ENCODE measurements around the gene INPP4B. TPM values are rescaled to one million over a fixed set of nuclear protein-coding genes. Genes with fewer than 3 reads are reported as not detected.
A peak's percentile ranks its signal among the peaks of the same experiment; 100 is the strongest.

INPP4B gene
- total RNA-seq, 1 donor from 2014 or later = 21.5 TPM

- ATAC-seq = no peak
- no peak for DNase-seq (ENCODE audit: low spot score)
- intact Hi-C loops (cut with DNase I) = no loop called here
Observed at GRCh38 chr4:142121448-142122350, 724.4 kb downstream of the INPP4B start.

- DNase-seq (ENCODE audit: low spot score) = no peak
- no peak for ATAC-seq
- intact Hi-C loops (cut with DNase I) = no loop called here
Observed at GRCh38 chr4:142120921-142121320, 725.2 kb downstream of the INPP4B start.

GRCh38 chr4:142112451-142112850 lies 733.6 kb downstream of the INPP4B start:
- DNase-seq (ENCODE audit: low spot score) (no peak), ATAC-seq (no peak)
- intact Hi-C loops (cut with DNase I) = no loop called here

GRCh38 chr4:142110136-142110535 lies 736.0 kb downstream of the INPP4B start:
- intact Hi-C loops (cut with DNase I) = no loop called here
- DNase-seq (ENCODE audit: low spot score) (no peak), ATAC-seq (no peak)

GRCh38 chr4:142104041-142104440 lies 742.1 kb downstream of the INPP4B start:
- intact Hi-C loops (cut with DNase I) = no loop called here
- DNase-seq (ENCODE audit: low spot score) (no peak), ATAC-seq (no peak)

- DNase-seq (ENCODE audit: low spot score) (no peak), ATAC-seq (no peak)
- intact Hi-C loops (cut with DNase I) = no loop called here
Observed at GRCh38 chr4:142101401-142101800, 744.7 kb downstream of the INPP4B start.

GRCh38 chr4:142100941-142101340 lies 745.2 kb downstream of the INPP4B start:
- DNase-seq (ENCODE audit: low spot score) = no peak
- no peak for ATAC-seq
- intact Hi-C loops (cut with DNase I) = no loop called here

- DNase-seq (ENCODE audit: low spot score) (no peak), ATAC-seq (no peak)
- intact Hi-C loops (cut with DNase I) = no loop called here
Observed at GRCh38 chr4:142098900-142099545, 747.1 kb downstream of the INPP4B start.

GRCh38 chr4:142098380-142098779 lies 747.7 kb downstream of the INPP4B start:
- intact Hi-C loops (cut with DNase I) = no loop called here
- ATAC-seq (no peak), DNase-seq (ENCODE audit: low spot score) (no peak)

- no peak for ATAC-seq
- DNase-seq (ENCODE audit: low spot score) = no peak
- intact Hi-C loops (cut with DNase I) = no loop called here
Observed at GRCh38 chr4:142097015-142097414, 749.1 kb downstream of the INPP4B start.

GRCh38 chr4:142095886-142096605 lies 750.1 kb downstream of the INPP4B start:
- ATAC-seq (no peak), DNase-seq (ENCODE audit: low spot score) (no peak)
- intact Hi-C loops (cut with DNase I) = no loop called here

GRCh38 chr4:142092941-142093340 lies 753.2 kb downstream of the INPP4B start:
- DNase-seq (ENCODE audit: low spot score) (no peak), ATAC-seq (no peak)
- intact Hi-C loops (cut with DNase I) = no loop called here

GRCh38 chr4:142091691-142092182 lies 754.4 kb downstream of the INPP4B start:
- ATAC-seq (peak; percentile 77), DNase-seq (ENCODE audit: low spot score) (no peak)
- intact Hi-C loops (cut with DNase I) = no loop called here

- DNase-seq (ENCODE audit: low spot score) = no peak
- ATAC-seq = peak; percentile 93
- intact Hi-C loops (cut with DNase I) = no loop called here
Observed at GRCh38 chr4:142091085-142091513, 755.0 kb downstream of the INPP4B start.

GRCh38 chr4:142088906-142089305 lies 757.2 kb downstream of the INPP4B start:
- intact Hi-C loops (cut with DNase I) = no loop called here
- DNase-seq (ENCODE audit: low spot score) (no peak), ATAC-seq (no peak)

GRCh38 chr4:142085513-142086292 lies 760.4 kb downstream of the INPP4B start:
- ATAC-seq (no peak), DNase-seq (ENCODE audit: low spot score) (no peak)
- intact Hi-C loops (cut with DNase I) = no loop called here

- ATAC-seq = no peak
- intact Hi-C loops (cut with DNase I) = no loop called here
- DNase-seq (ENCODE audit: low spot score) = no peak
Observed at GRCh38 chr4:142083264-142083663, 762.8 kb downstream of the INPP4B start.

GRCh38 chr4:142081025-142081424 lies 765.1 kb downstream of the INPP4B start:
- intact Hi-C loops (cut with DNase I) = no loop called here
- no peak for DNase-seq (ENCODE audit: low spot score)
- ATAC-seq = no peak

GRCh38 chr4:142079959-142080358 lies 766.1 kb downstream of the INPP4B start:
- intact Hi-C loops (cut with DNase I) = no loop called here
- DNase-seq (ENCODE audit: low spot score) (no peak), ATAC-seq (no peak)
